Hepatocyte (in vitro differentiated cells): ENCODE measurements around the gene P4HB. TPM values are rescaled to one million over a fixed set of nuclear protein-coding genes. Genes with fewer than 3 reads are reported as not detected.

ENCODE experiments used
- DNase-seq: peaks from one replicate; pipeline ENCODE4 v3.0.0-alpha.2; 2016; ENCODE audit warnings: low spot score
- H2AFZ ChIP-seq: fragments of 200-600 bp; sonication (generic); 2 replicates; pipeline ENCODE4 v1.6.0; 2016; ENCODE audit warnings: antibody characterized with exemption, mild to moderate bottlenecking
- H3K27ac ChIP-seq: fragments of 200-600 bp; sonication (generic); 2 replicates; pipeline ENCODE4 v1.5.1; 2016; ENCODE audit warnings: mild to moderate bottlenecking
- H3K27me3 ChIP-seq: fragments of 200-600 bp; sonication (generic); 2 replicates; pipeline ENCODE4 v1.6.1; 2016
- H3K36me3 ChIP-seq: fragments of 200-600 bp; sonication (generic); replicated peaks from 2 replicates; pipeline ENCODE4 v1.5.1; 2016; ENCODE audit warnings: low read depth; ENCODE audit not compliant: insufficient read depth
- H3K4me1 ChIP-seq: fragments of 200-600 bp; sonication (generic); 2 replicates; pipeline ENCODE4 v1.5.1; 2016; ENCODE audit warnings: mild to moderate bottlenecking, moderate library complexity; ENCODE audit not compliant: insufficient read depth
- H3K4me2 ChIP-seq: fragments of 200-600 bp; sonication (generic); 2 replicates; pipeline ENCODE4 v1.6.0; 2016
- H3K4me3 ChIP-seq: fragments of 200-600 bp; sonication (generic); 2 replicates; pipeline ENCODE4 v1.5.1; 2016; ENCODE audit warnings: mild to moderate bottlenecking
- H3K79me2 ChIP-seq: fragments of 200-600 bp; sonication (generic); 2 replicates; pipeline ENCODE4 v1.6.0; 2017; ENCODE audit warnings: mild to moderate bottlenecking
- H3K9me2 ChIP-seq: fragments of 200-600 bp; sonication (generic); replicated peaks from 2 replicates; pipeline ENCODE4 v1.6.0; 2017; ENCODE audit warnings: mild to moderate bottlenecking; ENCODE audit not compliant: insufficient read depth
- H3K9me3 ChIP-seq: fragments of 200-600 bp; sonication (generic); 2 replicates; pipeline ENCODE4 v1.5.1; 2016; ENCODE audit warnings: low read depth, mild to moderate bottlenecking
- H4K20me1 ChIP-seq: fragments of 200-600 bp; sonication (generic); 2 replicates; pipeline ENCODE4 v1.6.0; 2016; ENCODE audit warnings: mild to moderate bottlenecking; ENCODE audit not compliant: insufficient read depth, poor library complexity, severe bottlenecking
- CTCF ChIP-seq: fragments of 200-600 bp; sonication (generic); IDR thresholded peaks from 2 replicates; pipeline ENCODE4 v1.5.1; 2016; ENCODE audit warnings: antibody characterized with exemption, mild to moderate bottlenecking; ENCODE audit not compliant: poor library complexity
- EZH2 ChIP-seq: fragments of 200-600 bp; sonication (generic); IDR thresholded peaks from 2 replicates; pipeline ENCODE4 v1.6.1; 2016; ENCODE audit warnings: antibody characterized with exemption, mild to moderate bottlenecking, borderline replicate concordance
- EZH2phosphoT487 ChIP-seq: fragments of 200-600 bp; sonication (generic); IDR thresholded peaks from one replicate; pipeline ENCODE4 v1.6.1; 2018; ENCODE audit warnings: antibody characterized with exemption, mild to moderate bottlenecking, low read depth, moderate library complexity; ENCODE audit not compliant: unreplicated experiment, severe bottlenecking
- WGBS: methylation state at CpG from one replicate; pipeline ENCODE4 v1.1.6; 2016; ENCODE audit warnings: low lambda C conversion rate; ENCODE audit errors: missing lambda C conversion rate; 5-methylcytosine and 5-hydroxymethylcytosine counted together
- polyA plus RNA-seq: library from polyadenylated mRNA; unstranded; fragments of >200 nt; fragmentation: Nextera tagmentation; extraction: Ambion mirVana; gene quantifications from 2 replicates; pipeline ENCODE4 v1.2.1, GENCODE V29; 2016
- total RNA-seq: library from RNA; depleted of rRNA; stranded (reverse); fragments of >200 nt; gene quantifications from 2 replicates; pipeline ENCODE4 v1.2.3, GENCODE V29; 2014

Gene P4HB
- total and polyA plus RNA-seq, 2 experiments from 2014 or later: 1,240 to 1,316 TPM

GRCh38 chr17:81838753-81839255 lies 21.5 kb downstream of the P4HB start:
- H3K79me2 ChIP-seq: peaks cover 5% of the 10 kb centered on the region
- WGBS: 43% methylated on average over 17 of the region's 17 CpGs
- DNase-seq: no peak
- no peaks in the 10 kb centered on the region for H3K27me3 ChIP-seq
- peaks cover 5% of the 10 kb centered on the region for H3K4me1 ChIP-seq
- no peak overlapping the region for H2AFZ ChIP-seq
- H3K4me2 ChIP-seq: no peak overlapping the region
- no peaks in the 10 kb centered on the region for H3K36me3 ChIP-seq
- no peaks in the 10 kb centered on the region for H4K20me1 ChIP-seq
- H3K9me3 ChIP-seq: no peaks in the 10 kb centered on the region
- no peak overlapping the region for H3K27ac ChIP-seq
- no peak for TF ChIP-seq EZH2
- no peak for TF ChIP-seq EZH2phosphoT487
- no peak for TF ChIP-seq CTCF
- H3K4me3 ChIP-seq: no peak overlapping the region
- no peaks in the 10 kb centered on the region for H3K9me2 ChIP-seq

- no peak for DNase-seq
- Histone ChIP-seq H3K27me3 (no peaks in the 10 kb centered on the region), H3K4me2 (no peak overlapping the region), H4K20me1 (no peaks in the 10 kb centered on the region), H3K36me3 (no peaks in the 10 kb centered on the region), H3K4me3 (no peak overlapping the region), H3K9me2 (no peaks in the 10 kb centered on the region), H3K27ac (no peak overlapping the region), H3K79me2 (peaks cover 6% of the 10 kb centered on the region), H2AFZ (no peak overlapping the region), H3K9me3 (no peaks in the 10 kb centered on the region), H3K4me1 (peaks cover 10% of the 10 kb centered on the region)
- 89% methylated on average over 9 of the region's 9 CpGs for whole genome bisulfite sequencing
- no peak for TF ChIP-seq EZH2
- TF ChIP-seq CTCF: no peak
- TF ChIP-seq EZH2phosphoT487: no peak
Observed at GRCh38 chr17:81837641-81838040, 22.7 kb downstream of the P4HB start.

- Histone ChIP-seq H3K27me3 (no peaks in the 10 kb centered on the region), H4K20me1 (no peaks in the 10 kb centered on the region), H2AFZ (peak within 1 kb of the TSS; percentile 32), H3K4me1 (peaks cover 21% of the 10 kb centered on the region), H3K79me2 (peaks cover 32% of the 10 kb centered on the region), H3K4me2 (peak within 1 kb of the TSS; percentile 97), H3K9me3 (no peaks in the 10 kb centered on the region), H3K27ac (peak within 1 kb of the TSS; percentile 96), H3K36me3 (no peaks in the 10 kb centered on the region), H3K4me3 (peak within 1 kb of the TSS; percentile 50), H3K9me2 (no peaks in the 10 kb centered on the region)
- 98% methylated on average over 20 of the region's 26 CpGs for whole genome bisulfite sequencing
- DNase-seq: no peak
- no peak for TF ChIP-seq EZH2
- no peak for TF ChIP-seq CTCF
- no peak for TF ChIP-seq EZH2phosphoT487
Observed at GRCh38 chr17:81834831-81835267, 25.5 kb downstream of the P4HB start, which contains the start of gene PPP1R27. Gene PPP1R27 (minus strand): TSS chr17:81835050. CDS start chr17:81834953, 97 bp downstream.
